Measurements from ENCODE around the gene ZNF69.

GRCh38 chr19:11873762-11874161, 13.8 kb upstream of the ZNF69 start:
- no peak for TF ChIP-seq POLR2AphosphoS5 (IDR thresholded peaks at IDR 0.05; ENCODE audit: low read depth, low read length)
- no peak for TF ChIP-seq REST (IDR thresholded peaks at IDR 0.05; ENCODE audit: insufficient read depth in 1 of 2, low read depth in 2 of 2, low read length in 2 of 2)
- no peak for TF ChIP-seq SIN3A (IDR thresholded peaks at IDR 0.05; ENCODE audit: borderline replicate concordance, insufficient read depth, low read length)
